MM.1S (cell line): ENCODE measurements around the gene ASIC2.

Experiments used
- DNase-seq: peaks from one replicate; pipeline ENCODE4 v3.0.0-alpha.2; 2015
- H2AFZ ChIP-seq: fragments of 300-600 bp; sonication (generic); 2 replicates; pipeline ENCODE4 v1.6.0; 2016; ENCODE audit warnings: antibody characterized with exemption, low read length
- H3F3A ChIP-seq: fragments of 300-600 bp; sonication (generic); 2 replicates; pipeline ENCODE4 v1.6.1; 2016; ENCODE audit warnings: mild to moderate bottlenecking, antibody characterized with exemption, low read length, moderate library complexity, mixed read lengths; ENCODE audit not compliant: insufficient read depth
- H3K27ac ChIP-seq: fragments of 300-600 bp; sonication (generic); 2 replicates; pipeline ENCODE4 v1.5.1; 2016; ENCODE audit warnings: mild to moderate bottlenecking, low read length
- H3K27me3 ChIP-seq: fragments of 300-600 bp; sonication (generic); replicated peaks from 2 replicates; pipeline ENCODE4 v1.6.0; 2016; ENCODE audit warnings: low read length; ENCODE audit not compliant: insufficient read depth
- H3K36me3 ChIP-seq: fragments of 300-600 bp; sonication (generic); replicated peaks from 2 replicates; pipeline ENCODE4 v1.6.1; 2016; ENCODE audit warnings: mild to moderate bottlenecking, low read length, mixed read lengths; ENCODE audit not compliant: insufficient read depth
- H3K4me1 ChIP-seq: fragments of 300-600 bp; sonication (generic); 2 replicates; pipeline ENCODE4 v1.6.1; 2016; ENCODE audit warnings: low read length, mixed read lengths
- H3K4me2 ChIP-seq: fragments of 300-600 bp; sonication (generic); 2 replicates; pipeline ENCODE4 v1.6.0; 2016; ENCODE audit warnings: low read depth, low read length
- H3K4me3 ChIP-seq: fragments of 300-600 bp; sonication (generic); 2 replicates; pipeline ENCODE4 v1.5.1; 2016; ENCODE audit warnings: low read length, mixed read lengths
- H3K79me2 ChIP-seq: fragments of 300-600 bp; sonication (generic); 2 replicates; pipeline ENCODE4 v1.6.1; 2016; ENCODE audit warnings: mixed run types, low read length, mixed read lengths
- H3K9ac ChIP-seq: fragments of 300-600 bp; sonication (generic); 2 replicates; pipeline ENCODE4 v1.6.1; 2016; ENCODE audit warnings: low read length, mixed read lengths
- H3K9me2 ChIP-seq: fragments of 300-600 bp; sonication (generic); replicated peaks from 2 replicates; pipeline ENCODE4 v1.6.1; 2016; ENCODE audit warnings: mild to moderate bottlenecking, low read length, mixed read lengths; ENCODE audit not compliant: insufficient read depth
- H3K9me3 ChIP-seq: fragments of 300-600 bp; sonication (generic); replicated peaks from 2 replicates; pipeline ENCODE4 v1.6.1; 2016; ENCODE audit warnings: mild to moderate bottlenecking, low read length, mixed read lengths; ENCODE audit not compliant: insufficient read depth
- H4K20me1 ChIP-seq: fragments of 300-600 bp; sonication (generic); 2 replicates; pipeline ENCODE4 v1.6.1; 2016; ENCODE audit warnings: mild to moderate bottlenecking, low read length, moderate library complexity, mixed read lengths; ENCODE audit not compliant: insufficient read depth
- EZH2 ChIP-seq: fragments of 300-600 bp; sonication (generic); optimal IDR thresholded peaks from 2 replicates; pipeline ENCODE3; 2017; ENCODE audit warnings: low read depth, mild to moderate bottlenecking, antibody characterized with exemption, low read length, mixed read lengths
- EZH2phosphoT487 ChIP-seq: fragments of 300-600 bp; sonication (generic); IDR thresholded peaks from 2 replicates; pipeline ENCODE4 v1.6.1; 2018; ENCODE audit warnings: antibody characterized with exemption, low read length
- TF ChIP-seq, protein P1 (sequence below): fragments of 300-600 bp; sonication (generic); IDR thresholded peaks from 2 replicates; pipeline ENCODE4 v1.5.1; 2016; ENCODE audit warnings: antibody characterized with exemption, low read length, mixed read lengths

ASIC2 gene

DNA sequence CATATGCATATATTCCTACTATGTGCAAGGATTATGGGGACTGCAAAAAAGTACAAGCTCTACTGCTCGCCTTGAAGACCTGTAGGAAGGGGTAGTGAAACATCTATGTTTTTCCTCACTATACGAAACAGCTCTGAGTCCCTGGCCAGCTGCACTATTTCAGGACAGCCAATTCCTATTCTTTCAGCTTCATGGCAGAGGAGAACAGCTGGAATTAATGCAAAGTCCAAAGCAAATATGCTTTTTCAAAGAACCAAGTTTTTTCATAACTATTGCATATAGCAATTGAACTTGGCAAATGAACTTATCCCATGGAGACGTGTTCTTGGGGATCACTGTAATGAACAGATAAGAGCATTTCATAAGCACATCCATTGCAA, 179.1 kb downstream of the ASIC2 start:
- H3K36me3 ChIP-seq: no peaks in the 10 kb centered on the region
- no peaks in the 10 kb centered on the region for H3K4me1 ChIP-seq
- TF ChIP-seq EZH2phosphoT487: no peak
- no peak for TF ChIP-seq EZH2
- TF ChIP-seq, protein P1, sequence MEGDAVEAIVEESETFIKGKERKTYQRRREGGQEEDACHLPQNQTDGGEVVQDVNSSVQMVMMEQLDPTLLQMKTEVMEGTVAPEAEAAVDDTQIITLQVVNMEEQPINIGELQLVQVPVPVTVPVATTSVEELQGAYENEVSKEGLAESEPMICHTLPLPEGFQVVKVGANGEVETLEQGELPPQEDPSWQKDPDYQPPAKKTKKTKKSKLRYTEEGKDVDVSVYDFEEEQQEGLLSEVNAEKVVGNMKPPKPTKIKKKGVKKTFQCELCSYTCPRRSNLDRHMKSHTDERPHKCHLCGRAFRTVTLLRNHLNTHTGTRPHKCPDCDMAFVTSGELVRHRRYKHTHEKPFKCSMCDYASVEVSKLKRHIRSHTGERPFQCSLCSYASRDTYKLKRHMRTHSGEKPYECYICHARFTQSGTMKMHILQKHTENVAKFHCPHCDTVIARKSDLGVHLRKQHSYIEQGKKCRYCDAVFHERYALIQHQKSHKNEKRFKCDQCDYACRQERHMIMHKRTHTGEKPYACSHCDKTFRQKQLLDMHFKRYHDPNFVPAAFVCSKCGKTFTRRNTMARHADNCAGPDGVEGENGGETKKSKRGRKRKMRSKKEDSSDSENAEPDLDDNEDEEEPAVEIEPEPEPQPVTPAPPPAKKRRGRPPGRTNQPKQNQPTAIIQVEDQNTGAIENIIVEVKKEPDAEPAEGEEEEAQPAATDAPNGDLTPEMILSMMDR: no peak
- H3K79me2 ChIP-seq: no peaks in the 10 kb centered on the region
- no peaks in the 10 kb centered on the region for H3F3A ChIP-seq
- H3K4me3 ChIP-seq: no peak overlapping the region
- no peak overlapping the region for H3K4me2 ChIP-seq
- H4K20me1 ChIP-seq: no peaks in the 10 kb centered on the region
- no peaks in the 10 kb centered on the region for H3K27me3 ChIP-seq
- H3K9me2 ChIP-seq: no peaks in the 10 kb centered on the region
- no peak overlapping the region for H3K27ac ChIP-seq
- no peak overlapping the region for H2AFZ ChIP-seq
- H3K9ac ChIP-seq: no peak overlapping the region
- H3K9me3 ChIP-seq: no peaks in the 10 kb centered on the region
- no peak for DNase-seq

DNA sequence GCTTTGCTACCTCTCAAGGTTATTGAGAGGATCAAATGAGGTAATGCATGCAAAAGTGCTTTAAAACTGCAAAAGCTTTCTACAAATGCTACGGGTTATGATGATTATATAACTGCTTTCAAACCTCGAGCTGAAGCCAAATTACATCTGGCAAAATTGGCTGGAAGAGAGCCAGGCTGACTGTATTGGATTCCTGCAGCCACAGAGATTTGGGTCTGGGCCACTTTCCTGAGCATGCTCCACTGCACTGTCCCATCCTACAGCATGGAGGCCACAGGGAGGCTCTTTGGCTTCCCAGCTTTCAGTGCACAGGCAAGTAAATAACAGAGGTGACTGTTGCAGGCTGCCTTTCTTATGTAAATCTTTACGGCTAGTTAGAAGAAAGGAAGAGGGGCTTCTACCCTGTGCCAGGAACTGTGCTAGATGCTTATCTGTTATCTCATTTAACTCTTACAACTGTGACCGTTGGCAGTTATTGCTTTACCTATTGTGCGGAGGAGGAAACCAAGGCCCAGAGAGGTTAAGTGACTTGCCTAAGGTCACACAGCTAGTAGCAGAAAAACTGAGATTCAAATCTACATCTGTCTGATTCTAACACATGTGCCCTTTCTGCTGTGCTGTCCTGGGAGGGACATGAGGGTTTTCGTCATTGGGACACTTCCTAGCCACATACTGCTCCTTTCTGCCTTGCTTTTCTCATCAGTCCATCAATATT, 179.7 kb downstream of the ASIC2 start:
- no peaks in the 10 kb centered on the region for H4K20me1 ChIP-seq
- H3K4me3 ChIP-seq: no peak overlapping the region
- no peaks in the 10 kb centered on the region for H3K36me3 ChIP-seq
- DNase-seq: no peak
- no peaks in the 10 kb centered on the region for H3F3A ChIP-seq
- no peaks in the 10 kb centered on the region for H3K9me2 ChIP-seq
- H3K9ac ChIP-seq: no peak overlapping the region
- H3K79me2 ChIP-seq: no peaks in the 10 kb centered on the region
- H3K9me3 ChIP-seq: no peaks in the 10 kb centered on the region
- no peaks in the 10 kb centered on the region for H3K27me3 ChIP-seq
- H3K27ac ChIP-seq: no peak overlapping the region
- H3K4me1 ChIP-seq: no peaks in the 10 kb centered on the region
- TF ChIP-seq, protein P1: no peak
- TF ChIP-seq EZH2phosphoT487 (no peak), EZH2 (no peak)
- no peak overlapping the region for H2AFZ ChIP-seq
- no peak overlapping the region for H3K4me2 ChIP-seq

DNA sequence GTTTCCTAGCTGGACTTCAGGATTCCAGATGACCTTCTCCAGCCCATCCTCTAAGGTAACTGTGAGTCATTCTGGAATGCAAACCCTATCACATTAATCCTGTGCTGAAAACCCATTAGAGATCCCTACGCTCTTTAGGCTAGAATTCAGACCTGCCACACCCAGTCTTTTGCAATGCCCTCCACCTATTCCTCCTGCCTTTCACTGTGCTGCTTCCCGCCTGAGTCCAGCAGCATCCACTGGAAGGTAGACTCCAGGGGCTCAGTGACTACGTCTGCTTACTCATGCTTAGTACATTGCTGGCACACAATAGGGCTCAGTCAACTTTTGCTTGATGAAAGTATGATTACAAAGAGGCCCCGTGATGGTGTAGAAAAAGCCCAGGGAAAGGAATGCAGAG, 180.3 kb downstream of the ASIC2 start:
- H3F3A ChIP-seq: no peaks in the 10 kb centered on the region
- H4K20me1 ChIP-seq: no peaks in the 10 kb centered on the region
- no peaks in the 10 kb centered on the region for H3K27me3 ChIP-seq
- H3K9me3 ChIP-seq: no peaks in the 10 kb centered on the region
- no peaks in the 10 kb centered on the region for H3K36me3 ChIP-seq
- H3K4me3 ChIP-seq: no peak overlapping the region
- H3K4me1 ChIP-seq: no peaks in the 10 kb centered on the region
- H3K9me2 ChIP-seq: no peaks in the 10 kb centered on the region
- DNase-seq: no peak
- TF ChIP-seq, protein P1: no peak
- no peak for TF ChIP-seq EZH2
- no peak overlapping the region for H2AFZ ChIP-seq
- no peak overlapping the region for H3K27ac ChIP-seq
- no peaks in the 10 kb centered on the region for H3K79me2 ChIP-seq
- H3K9ac ChIP-seq: no peak overlapping the region
- no peak overlapping the region for H3K4me2 ChIP-seq
